SKM-1 (cell line): ENCODE results near the gene AFF1.
"Not testable (repeated sequence)": the region's sequence is repeated elsewhere in the genome, so short reads cannot be mapped to it uniquely, and the experiment has no call there.

Source experiments
- DNase-seq: peaks from one replicate; lab custom pipeline; 2025; ENCODE audit not compliant: unreplicated experiment; lab: John Stamatoyannopoulos, UW

The AFF1 gene

DNA sequence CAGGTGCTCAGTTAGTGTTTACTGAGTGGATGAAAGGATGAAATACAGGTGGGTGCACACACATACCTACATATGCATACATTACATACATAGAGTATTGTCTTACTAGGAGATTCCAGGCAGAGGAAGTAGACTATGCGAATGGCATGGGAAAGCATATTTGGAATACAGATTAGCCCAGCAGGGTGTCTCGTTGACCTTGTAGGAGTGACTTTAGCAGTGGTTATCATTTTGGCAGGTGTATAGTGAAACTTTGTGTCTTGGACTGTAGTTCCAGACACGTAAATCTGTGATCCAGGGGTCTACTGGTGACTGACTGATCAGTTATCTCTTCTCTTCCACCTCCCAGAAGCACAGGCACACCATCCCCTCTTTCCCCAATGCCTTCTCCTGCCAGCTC, 199.3 kb downstream of the AFF1 start:
- DNase-seq = no peak

DNA sequence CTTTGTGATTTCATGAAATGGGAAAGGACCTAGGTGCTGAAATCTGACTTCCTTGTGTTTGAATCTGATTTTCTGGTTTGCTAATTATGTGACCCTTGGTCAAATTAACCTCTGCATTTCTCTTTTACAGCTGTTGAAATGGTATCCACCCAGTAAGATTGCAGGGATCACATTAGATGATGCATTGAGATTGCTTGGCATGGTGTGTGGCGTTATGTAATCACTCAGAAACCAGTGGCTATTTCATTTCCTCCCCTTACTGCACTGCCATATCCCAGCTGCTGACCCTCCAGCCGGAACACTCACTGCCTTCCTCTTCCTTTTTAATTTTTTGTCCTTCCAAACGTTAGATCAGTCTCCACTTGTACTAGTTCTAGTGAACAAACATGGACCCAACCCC, 206.6 kb downstream of the AFF1 start:
- DNase-seq = no peak

DNA sequence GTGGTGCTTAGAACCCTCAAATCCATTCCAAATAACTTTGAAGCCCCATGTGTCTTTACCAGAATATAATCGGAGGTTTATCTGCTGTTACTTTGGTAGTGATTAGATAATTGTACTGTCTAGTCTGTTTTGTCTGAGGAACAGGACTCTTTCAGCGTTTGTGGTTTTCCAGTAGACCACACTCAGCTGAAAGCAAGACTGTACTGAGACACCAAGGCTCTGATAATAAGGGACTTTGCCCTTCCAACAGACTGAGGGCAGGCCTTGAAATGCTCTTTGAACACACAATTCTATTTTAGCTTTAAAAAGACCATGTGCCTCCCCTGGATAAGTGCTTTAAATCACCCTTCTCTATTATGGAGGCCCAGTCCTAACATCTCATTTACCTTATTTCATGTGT, 209.5 kb downstream of the AFF1 start:
- no peak for DNase-seq

DNA sequence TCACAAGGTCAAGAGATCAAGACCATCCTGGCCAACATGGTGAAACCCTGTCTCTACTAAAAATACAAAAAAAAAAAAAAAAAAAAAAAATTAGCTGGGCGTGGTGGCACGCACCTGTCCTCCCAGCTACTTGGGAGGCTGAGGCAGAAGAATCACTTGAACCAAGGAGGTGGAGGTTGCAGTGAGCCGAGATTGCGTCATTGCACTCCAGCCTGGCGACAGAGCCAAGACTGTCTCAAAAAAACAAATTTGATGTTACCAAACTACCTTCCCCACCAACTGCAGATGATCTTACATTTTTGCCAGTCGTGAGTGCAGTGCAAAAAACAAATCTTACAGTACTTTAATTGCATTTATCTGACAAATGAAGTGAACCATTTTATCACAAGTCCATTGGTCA, 211.1 kb downstream of the AFF1 start:
- not testable (repeated sequence) for DNase-seq

GRCh38 chr4:87147116-87147515, 212.3 kb downstream of the AFF1 start:
- DNase-seq = no peak

DNA sequence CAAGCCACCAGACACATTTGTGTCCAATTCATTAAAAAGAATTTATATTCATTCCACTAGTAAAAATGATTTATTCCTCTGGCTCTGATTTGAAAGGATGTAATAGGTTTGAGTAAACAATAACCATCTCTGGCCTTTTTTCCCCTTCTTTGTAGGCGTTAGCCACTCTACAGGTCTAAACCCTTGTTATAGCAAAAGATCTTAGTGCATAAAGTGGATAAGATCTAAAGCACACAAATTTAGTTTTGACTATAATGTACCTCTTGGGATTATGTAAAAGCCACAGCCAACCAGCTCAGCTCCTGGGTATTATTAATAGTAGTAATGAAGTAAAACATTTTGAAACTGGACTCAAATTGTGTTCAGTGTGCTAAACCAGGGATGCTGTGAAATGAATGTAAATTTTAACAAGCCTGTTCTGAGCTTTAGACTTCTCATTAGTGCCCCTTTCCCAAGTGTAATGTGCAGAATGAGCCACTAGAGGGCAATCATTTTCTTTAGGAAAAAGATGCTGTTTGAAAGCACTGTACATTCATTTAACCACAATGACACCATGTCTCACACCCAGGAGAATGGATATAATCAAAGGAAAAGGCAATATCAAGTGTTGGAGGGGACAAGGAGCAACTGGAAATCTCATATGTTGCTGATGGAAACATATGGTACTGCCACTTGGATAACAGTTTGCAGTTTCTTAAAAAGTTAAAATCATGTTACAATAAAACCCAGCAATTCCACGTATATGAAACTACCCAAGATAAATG, 215.9 kb downstream of the AFF1 start:
- peak; percentile 67 for DNase-seq

- DNase-seq = no peak
These were observed 216.9 kb downstream of the AFF1 start for GRCh38 chr4:87151730-87152129.

DNA sequence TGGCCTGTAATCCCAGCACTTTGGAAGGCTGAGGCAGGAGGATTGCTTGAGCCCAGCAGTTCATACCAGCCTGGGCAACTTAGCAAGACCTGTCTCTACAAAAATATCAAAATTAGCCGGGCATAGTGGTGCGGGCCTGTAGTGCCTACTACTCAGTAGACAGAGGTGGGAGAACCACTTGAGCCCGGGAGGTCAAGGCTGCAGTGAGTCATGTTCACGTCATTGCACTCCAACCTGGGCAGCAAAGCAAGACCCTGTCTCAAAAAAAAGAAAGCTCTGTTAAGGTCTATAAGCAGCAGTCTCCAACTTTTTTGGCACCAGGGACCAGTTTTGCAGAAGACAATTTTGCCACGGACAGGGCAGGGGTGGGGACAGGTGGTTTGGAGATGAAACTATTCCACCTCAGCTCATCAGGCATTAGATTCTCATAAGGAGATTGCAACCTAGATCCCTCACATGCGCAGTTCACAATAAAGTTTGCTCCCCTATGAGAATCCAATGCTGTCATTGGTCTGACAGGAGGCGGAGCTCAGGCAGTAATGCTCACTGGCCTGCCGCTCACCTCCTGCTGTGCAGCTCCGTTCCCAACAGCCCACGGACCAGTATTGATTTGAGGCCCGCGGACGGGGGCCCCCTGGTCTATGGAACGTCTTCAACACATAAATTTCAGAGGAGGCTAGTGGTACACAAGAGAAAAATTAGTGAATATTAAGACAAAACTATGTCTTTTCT, 217.7 kb downstream of the AFF1 start:
- DNase-seq = no peak

DNA sequence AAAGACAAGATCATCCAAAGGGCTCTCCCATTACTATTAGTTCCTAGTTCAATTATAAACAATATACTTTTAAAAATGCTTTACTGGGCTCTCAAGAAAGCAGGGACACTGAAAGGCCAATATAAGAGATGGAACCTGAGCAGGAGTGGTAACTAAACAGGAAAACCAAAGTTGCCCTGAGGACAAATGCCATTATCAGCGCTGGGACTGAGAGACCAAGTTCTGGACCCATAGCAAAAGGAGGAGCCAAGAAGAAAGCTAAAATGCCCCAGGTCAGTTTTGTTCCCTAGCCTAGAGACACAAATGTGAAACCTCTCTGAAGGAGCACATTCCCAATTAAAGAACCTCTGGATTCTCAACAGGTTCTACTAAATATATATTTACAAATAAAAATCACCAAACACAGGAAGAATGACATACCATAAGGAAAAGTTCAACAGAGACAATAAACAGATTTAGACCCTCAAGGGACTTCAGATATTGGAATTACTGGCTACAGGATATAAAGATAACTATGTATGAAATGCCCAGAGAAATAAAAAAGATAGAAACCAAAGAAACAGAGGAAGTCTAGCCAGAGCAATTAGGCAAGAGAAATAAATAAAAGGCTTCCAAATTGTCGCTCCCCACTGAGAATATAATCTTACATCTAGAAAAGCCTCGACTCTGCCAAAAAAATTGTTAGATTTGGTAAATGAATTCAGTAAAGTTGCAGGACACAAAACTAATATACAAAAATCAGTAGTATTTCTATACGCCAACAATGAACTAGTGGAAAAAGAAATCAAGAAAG, 218.5 kb downstream of the AFF1 start:
- no peak for DNase-seq

DNA sequence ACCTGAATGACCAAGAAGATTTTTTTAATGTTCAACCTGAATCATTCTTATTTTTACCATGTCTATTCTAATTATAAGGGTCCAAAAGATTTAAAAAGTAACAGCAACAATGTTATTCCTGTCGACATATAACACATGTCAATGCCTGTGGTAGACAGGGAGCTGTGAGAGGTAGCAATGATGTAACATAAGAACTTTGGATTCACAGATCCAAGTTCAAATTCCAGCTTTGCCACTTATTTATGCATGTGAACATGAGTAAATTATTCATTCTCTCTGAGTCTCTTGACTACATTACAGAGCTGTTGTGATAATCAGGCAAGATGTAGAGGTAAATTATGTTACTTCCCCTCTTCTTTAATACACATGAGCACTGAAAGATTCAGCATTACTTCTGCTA, 231.1 kb downstream of the AFF1 start:
- no peak for DNase-seq

- no peak for DNase-seq
These were observed 231.6 kb downstream of the AFF1 start for GRCh38 chr4:87166296-87166854.

DNA sequence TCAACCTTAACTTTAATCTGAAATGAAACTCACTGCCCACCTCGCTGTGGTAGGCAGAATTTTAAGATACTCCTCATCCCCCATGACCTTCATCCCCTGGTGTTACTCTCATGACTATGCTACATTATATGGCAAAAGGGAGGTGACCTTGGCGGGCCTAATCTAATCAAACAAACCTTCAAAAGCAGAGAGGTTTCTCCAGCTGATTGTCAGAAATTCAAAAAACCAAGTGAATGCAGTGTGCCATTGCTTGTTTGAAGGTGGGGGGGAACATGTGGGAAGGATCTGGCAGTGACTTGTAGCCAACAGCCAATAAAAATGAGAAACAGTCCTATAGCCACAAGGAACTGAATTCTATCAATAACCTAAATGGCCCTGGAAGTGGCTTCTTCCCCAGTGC, 237.1 kb downstream of the AFF1 start:
- DNase-seq = no peak

- no peak for DNase-seq
These were observed 239.9 kb downstream of the AFF1 start for GRCh38 chr4:87174672-87175071.

- no peak for DNase-seq
These were observed 244.9 kb downstream of the AFF1 start for GRCh38 chr4:87179751-87180150.

DNA sequence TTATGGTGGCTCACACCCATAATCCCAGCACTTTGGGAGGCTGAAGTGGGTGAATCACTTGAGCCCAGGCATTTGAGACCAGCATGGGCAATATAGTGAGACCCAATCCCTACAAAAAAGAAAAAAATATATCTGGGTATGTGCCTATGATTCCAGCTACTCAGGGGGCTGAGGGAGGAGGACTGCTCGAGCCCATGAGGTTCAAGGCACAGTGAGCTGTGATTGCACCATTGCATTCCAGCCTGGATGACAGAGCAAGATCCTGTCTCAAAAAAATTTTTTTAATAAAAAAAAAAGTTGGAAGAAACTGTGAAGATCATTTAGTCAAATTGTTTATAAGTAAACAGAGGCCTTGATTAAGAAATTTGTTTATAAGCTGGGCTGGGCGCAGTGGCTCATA, 246.0 kb downstream of the AFF1 start:
- DNase-seq = no peak

DNA sequence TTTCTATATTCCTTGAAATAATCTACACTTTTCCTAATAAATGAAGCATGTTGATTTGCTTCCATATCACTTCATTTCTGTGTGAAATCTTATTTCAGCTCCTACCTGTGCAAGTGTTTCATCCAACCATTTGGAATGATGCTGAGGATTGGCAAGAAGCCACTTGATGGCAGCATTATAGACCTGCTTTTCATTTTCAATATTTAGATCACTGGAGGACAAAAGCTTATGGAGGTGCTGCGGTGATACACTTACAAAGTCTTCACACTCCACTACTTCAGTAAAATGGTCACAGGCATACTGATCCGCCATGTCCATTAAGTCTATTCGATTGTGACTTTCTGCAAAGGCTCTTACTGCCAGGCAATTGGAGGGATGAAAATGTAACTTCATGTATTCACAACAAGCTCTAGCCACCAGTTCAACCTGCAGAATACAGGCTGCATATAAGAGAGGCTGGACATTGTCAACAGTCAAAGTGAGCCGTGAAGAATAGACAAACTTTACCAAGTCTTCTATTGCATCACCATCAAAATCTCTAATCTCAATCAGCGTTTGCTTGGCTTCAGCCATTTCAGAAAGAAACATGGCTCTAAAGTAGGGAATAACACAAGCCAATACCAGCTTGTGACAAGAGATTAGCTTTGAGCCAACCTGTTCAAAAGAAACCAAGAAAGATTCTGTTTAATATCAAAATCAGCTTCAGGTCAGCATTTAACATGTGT, 250.5 kb downstream of the AFF1 start:
- DNase-seq = no peak

DNA sequence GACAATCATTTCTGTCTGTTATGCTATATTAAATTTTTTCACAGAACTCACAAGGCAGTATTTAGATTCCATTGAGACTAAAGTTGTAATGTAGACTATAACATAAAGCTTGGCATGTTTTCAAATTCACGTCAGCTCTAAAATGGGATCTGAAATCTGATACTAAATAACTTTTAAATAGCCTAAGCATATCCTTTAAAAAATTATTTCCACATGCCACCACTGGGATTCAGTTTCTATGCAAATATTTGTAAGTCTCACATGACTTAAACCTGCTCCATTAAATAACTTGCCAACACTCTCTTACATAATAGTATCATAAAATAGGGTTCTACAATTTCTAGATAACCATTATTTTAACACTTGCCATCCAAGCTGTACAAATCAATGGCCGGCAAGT, 253.2 kb downstream of the AFF1 start:
- no peak for DNase-seq

DNA sequence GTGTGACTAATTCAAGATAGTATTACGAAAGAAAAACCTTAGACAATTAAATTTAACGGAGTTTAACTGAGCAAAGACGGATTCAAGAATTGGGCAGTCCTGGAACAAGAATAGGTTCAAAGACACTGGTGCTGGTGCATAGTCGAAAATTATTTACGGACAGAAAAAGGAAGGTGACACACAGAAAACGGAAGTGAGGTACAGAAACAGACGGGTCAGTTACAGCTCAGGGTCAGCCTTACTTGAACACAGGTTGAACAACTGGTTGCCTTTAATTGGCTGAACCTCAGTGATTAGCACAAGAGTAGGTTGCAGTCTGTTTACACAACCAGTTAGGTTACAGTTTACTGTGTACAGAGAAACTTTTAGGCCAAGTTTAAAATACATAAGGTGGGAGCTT, 254.1 kb downstream of the AFF1 start:
- DNase-seq = no peak
